HG03097 (cell line): ENCODE results near the gene TAS1R3.

Source experiments
- ATAC-seq: cut with Tn5 transposase; IDR thresholded peaks from one replicate; pipeline ENCODE4 v1.9.1; 2021; ENCODE audit not compliant: unreplicated experiment, low FRiP score

Gene TAS1R3

DNA sequence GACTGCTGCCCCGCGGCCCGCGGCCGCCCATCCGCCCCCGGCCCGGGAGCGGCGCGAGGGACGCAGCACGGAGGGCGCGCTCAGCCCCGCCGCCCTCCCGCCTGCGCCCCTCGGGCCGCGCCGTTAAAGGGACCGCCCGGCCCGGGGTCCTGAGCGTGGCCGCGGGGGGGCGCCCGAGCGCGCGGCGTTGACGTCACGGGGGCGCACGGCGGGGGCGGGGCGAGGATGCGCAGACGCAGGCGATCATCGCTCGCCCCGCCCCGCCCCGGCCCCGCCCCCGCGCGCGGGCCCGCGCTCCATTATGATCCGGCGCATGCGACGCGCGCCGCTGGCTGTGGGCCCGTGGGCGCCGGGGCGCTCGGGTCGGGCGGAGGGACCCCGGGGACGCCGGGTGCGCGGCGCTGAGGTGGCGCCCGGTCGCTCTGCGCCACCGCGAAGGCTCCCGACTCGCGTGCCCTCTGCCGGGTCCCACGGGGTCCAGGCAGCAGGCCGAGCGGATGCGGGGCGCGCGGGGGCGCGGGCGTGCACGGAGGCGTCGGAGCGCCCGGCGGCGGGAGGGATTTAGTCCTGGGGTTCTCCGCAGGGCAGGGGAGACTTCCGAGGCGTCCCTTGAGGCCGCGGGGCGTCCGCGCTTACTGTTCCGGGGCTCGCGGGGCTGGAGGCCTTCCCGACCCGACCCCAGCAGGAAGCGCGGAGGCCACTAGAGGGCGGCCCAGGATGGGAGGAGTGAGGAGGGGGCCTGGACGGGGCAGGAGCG lies 18.4 kb downstream of the TAS1R3 start, which contains the start of gene DVL1:
Gene DVL1, minus strand, starts transcription at position 163 of the 757 bp plus-strand sequence. CDS start 353 bp downstream, outside the sequence.
- ATAC-seq: peak; percentile 51

DNA sequence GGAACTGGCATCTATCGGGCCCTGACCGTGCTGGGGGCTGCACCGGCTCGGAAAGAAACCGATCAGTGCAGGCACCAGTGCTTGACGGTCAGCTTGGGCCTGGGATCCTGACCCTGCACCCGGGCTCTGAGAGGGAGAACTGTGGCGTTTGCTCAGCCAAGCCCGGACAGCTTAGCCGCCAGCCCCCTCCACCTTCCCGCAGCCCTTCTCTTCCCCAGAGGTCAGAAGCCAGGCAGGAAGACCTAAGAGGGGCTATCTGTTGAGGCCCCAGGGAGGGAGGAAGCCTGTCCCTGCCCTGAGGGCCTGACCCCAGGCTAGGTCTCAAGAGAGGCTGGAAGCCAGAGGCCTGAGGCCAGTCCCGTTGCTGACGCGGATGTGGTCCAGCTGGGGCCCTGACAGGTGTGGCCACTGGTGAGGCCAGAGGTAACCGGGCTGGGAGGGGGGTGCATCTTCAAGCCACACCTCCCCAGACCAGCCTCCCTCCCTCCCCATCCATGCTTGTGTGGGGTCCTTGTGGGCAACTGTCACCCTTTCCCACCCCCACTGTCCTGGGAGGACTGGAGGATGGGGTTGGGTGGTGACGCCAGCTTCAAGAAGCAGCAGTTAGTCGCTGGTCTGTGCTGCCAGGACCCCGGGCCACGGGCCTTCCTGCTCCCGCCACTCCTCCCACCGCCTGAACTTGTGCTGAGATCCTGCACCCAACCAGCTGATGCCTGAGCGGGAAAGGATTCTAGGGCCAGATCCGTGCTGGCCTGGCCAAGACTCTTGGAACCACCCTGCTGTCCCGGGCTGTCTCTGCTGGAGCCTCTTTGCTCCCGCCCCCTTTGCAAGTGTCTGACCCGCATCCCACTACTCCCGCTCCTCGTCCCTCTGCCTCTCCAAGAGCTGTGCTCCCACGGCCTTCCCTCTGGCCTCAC lies 20.7 kb downstream of the TAS1R3 start:
- no peak for ATAC-seq

DNA sequence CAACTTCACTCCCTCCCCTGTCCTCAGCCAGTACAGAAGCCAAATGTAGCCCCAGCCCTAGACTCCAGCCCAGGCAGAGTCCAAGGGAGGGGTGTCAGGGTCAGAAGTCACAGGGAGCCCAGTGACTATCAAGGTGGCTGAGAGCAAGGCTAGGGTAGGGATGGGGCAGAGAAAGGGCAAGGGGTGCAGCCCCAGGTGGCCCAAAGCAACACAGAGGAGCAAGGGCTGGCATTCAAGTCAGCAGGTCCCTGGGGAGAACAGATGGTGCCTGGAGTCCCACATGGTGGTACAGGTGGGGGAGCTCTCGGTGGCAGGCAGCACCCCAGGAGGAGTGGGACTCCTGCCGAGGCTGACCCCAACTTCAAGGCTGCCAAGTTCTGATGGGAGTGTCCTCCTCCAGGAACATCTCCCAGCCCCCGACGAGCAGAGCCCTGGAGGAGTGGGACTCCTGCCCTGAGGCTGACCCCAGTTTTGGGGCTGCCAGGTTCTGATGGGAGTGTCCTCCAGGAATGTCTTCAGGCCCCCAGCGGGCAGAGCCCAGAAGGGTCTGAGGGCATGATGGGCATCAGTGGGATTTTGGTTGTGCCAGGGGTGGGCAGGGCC lies 21.8 kb downstream of the TAS1R3 start:
- no peak for ATAC-seq

DNA sequence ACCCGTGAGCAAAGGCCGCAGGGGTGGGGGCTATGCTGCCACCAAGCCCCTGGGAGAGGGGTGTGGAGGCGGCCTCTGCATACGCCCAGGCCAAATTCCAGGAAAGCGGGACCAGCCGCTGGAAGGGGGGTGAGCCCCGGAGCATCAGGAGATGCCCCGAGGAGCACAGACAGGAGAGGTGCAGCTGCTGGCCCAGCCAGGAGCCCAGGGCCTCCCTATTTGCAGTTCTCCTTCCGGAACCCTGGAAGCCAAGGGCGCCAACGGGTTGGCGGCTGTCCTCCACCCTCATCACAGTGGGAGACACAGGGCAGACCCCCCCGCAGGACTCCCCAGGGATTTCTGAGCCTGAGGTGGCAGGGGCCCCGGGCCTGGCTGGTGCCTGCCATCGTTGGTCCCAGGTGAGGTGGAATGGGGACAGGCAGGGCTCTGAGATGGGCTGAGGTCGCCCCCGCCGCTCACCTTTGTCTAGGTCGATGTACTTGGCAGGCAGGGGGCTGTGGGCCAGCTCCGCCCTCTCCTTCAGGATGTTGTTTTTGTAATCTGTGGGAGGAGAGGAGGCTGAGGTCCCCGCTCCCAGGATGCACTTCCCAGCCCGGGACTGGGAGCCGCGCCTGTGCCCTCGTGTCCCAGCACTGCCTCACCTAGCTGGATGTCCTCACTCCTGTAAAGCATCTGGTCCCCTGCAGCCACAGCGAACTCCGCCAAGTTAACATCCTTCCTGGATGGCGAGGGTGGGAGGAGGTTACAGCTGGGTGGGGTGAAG lies 22.5 kb downstream of the TAS1R3 start:
- ATAC-seq: no peak

DNA sequence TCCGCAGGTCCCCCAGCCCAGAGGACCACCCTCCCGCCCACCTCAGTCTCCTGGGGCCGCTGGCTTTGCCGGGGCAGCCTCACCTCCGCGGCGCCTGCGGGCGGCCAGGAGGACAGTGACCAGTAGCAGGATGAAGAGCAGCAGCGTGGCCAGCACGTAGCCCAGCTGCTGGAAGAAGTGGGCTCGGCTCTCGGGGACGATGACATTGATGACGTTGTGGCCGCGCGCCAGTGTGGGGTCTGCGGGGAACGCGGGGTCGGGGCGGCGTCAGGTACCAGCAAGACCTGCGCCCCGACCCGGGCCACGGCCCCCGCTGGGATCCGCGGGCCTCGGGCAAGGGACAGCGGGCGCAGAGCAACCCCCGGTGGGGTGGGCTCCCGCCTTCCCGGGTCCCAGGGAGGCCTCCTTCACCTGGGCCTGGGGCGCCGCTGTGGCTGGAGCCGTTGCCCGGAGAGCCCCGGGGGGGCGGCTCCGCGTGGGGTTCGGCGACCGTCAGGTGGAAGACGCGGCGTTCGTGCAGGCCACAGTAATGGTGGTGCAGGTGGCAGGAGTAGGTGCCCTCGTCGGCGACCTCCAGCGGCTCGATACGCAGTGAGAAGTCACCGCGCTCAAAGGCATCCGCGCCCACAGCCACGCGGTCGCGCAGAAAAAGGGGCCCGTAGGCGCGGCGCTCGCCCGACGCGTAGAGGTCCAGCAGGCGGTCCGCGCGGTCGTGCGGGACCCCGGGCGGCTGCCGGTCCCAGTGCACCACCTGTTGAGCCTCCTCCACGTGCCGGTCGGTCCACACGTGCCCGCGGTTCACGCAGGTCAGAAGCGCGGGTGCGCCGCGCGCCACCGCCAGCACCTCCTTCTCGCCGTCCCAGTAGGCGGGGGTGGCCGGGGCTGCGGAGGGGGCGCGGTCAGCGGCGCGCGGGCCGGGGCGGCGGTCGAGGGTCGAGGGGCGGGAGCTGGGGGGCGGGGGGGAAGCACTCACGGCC lies 23.5 kb downstream of the TAS1R3 start:
- no peak for ATAC-seq

DNA sequence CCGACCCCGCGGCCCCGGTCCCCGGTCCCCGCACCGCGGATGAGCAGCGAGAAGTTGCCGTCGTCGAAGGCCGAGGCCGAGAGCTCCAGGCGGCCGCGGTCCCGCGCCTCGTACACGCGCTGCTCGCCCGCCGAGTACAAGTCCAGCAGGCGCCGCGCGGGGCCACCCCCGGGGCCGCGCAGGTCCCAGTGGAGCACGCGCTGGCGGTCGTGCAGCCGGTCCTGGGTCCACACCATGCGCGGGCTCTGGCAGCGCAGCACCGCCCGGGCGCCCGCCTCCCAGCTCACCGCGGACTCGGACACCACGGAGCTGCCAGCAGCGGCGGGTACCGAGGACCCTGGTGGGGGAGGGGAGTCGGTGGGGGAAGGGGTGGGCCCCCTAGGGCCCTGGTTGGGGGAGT lies 24.3 kb downstream of the TAS1R3 start:
- no peak for ATAC-seq

DNA sequence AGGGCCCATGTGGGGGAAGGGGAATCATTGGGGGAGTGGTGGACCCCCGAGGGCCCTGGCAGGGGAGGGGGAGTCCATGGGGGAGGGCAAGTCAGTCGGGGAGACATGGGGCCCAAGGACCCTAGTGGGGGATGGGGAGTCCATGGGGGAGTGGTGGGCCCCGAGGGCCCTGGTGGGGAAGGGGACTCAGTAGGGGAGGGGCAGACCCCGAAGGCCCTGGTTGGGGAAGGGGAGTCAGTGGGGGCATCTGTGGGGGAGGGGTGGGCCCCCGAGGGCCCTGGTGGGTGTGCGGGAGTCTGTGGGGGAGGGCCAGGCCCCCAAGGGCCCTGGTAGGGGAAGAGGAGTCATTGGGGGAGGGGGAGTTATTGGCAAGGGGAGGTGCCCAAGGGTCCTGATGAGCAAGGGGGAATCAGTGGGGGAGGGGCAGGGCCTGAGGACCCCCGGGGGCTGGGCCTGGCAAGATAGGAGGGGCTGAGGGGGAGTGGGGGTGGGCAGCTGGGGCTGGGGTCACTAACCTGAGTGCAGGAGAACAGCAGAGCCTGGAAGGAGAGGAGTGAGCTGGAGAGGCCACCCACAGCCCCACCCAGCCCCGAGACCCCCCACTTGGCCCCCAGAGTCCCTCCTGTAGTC lies 25.2 kb downstream of the TAS1R3 start:
- no peak for ATAC-seq

DNA sequence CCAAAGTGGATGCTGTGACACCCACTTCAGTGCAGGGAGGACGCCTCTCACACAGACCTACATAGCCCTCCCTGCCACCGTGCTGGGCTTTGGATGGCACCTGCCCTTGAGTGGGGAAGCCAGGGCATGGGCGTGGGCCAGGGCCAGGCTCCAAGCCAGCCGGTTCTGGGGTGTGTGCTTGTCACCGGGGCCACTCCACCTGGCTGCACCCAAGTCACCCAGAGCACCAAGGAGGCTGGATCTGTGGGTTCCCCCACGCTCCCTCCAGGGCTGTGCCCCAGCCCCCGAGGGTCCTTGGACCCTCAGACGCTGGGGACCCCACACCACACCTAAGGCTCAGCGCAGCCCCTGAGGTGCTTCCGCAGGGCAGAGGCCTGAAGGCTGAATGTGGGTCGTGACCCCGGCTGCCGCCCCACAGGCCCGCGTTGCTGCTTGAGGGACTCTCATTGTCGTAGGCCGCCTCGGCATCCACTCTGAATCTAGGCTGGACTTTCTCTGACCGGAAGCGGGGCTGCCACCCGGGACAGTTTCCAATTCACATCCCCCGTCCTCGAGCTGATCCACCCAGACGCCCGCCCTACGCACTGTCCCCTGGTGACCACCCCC lies 25.8 kb downstream of the TAS1R3 start:
- no peak for ATAC-seq

DNA sequence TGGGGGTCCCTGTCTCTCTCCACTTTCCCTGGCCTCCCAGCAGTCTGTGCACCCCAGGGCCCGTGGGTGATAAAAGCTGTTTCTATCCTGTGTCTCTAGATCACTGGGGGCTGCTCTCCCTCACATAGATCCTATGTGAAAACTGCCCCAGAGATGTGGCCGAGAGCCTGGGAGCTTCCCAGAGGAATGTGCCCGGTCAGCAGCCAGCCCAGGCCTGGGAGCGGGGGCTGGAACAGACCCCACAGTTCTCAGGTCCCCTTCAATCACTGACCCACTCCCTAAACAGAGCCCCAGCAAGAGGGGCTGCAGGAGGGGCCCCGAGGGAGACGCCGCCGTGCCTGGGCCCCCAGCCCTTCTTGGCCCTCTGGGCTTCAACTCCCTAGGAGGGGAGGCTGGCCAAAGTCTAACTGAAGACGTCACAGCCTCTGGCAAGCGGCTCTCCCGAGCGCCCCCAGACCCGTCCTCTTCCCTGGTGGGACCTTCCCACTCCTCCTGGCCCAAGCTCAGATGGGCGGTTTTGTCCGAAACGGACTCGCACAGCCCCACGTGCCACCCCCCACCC lies 26.9 kb downstream of the TAS1R3 start:
- ATAC-seq: no peak

DNA sequence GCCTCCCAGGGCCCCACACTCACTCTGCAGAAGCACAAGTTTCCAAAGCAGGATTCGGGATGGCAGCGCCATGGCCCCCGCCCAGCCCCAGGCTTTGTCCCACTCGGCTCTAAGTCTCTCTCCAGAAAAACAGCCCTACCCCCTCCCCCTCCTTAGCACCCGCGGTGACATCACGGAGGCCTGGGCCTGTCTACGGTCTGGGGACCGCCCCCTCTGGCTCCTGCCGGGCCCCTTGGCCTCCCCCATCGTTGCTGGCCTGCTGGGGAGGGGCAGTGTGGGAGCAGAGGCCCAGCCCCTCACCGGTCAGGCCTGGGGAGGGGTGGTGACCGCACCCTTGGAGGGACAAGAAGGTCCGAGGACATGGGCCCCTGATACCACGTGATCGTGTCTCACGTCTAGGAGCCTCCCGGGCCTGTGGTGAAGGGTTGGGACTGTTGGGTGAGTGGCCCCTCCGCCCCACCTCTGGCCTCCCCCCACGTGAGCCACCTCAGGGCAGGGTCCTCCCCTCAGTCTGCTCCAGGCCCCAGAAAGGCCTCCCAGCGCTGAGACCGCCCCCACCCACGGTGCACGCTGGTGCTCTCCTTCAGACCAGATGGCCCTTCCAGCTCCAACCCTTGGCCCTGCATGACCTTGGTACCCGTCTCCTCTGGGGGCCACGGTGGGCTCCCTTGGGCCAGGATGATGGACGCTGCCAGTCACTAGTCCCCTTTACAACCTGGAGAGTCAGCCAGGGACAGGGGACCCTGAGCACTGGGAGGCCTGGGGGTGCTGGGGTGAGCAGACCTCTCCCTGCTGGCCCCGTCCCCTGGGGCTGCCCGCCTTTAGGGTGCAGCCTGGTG lies 27.6 kb downstream of the TAS1R3 start, which contains the start of gene MXRA8:
Gene MXRA8, minus strand, starts transcription at position 123 of the 839 bp plus-strand sequence. Its CDS starts 51 bp downstream, at position 72.
- ATAC-seq: no peak

DNA sequence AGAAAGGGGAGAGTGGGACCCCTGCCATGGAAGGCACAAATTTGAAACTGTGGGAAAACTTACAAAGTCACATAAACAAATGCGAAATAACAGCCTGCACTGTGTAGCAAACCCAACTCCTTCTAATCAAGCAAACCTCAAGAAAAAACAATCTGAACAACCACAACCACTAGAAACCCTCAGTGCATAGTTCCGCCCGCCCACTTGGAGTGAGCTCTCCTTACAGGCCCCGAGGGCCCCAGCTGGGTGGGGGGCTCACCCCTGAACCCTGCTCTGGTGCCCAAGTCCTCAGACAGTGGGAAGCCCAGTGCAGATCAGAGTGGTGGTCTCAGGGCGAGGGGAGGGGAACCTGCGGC lies 28.2 kb downstream of the TAS1R3 start:
- no peak for ATAC-seq

DNA sequence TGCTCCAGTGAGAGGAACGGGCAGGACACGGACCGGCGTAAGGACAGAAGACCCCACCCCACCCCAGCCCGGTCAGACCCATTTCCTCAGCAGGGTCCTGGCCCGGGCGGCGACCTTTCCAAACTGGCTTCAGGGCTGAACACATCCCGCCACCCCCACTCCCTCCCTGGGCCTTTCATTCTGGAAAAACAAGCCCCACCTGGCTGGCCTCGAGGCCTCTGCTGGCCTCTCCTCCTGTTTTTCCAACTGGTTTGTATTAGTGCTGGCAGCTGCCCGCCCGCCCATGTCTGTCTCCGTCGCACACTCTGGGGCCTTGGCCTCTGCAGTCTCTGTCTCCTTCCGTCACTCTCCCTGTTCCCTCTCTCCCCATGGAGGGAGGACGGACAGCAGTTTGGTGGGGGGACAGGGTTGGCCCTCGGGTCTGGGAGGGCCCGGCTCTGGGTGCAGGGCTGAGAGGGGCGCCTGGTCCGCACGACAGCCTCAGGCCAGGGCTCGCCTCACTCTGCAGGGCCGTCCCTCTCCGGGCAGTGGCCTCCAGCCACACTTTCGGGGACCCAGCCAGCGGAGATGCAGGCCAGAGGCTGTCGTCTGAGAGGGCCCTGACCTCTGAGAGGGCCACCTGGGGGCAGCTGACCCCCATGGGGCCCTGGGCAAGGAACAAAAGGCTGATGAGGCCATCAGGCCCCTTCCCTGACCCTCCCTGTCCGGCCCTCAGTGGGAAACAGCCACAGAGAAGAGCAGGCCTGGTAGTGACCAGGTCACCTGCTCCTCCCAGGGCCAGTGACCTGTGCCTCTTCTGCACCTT lies 28.8 kb downstream of the TAS1R3 start:
- no peak for ATAC-seq

DNA sequence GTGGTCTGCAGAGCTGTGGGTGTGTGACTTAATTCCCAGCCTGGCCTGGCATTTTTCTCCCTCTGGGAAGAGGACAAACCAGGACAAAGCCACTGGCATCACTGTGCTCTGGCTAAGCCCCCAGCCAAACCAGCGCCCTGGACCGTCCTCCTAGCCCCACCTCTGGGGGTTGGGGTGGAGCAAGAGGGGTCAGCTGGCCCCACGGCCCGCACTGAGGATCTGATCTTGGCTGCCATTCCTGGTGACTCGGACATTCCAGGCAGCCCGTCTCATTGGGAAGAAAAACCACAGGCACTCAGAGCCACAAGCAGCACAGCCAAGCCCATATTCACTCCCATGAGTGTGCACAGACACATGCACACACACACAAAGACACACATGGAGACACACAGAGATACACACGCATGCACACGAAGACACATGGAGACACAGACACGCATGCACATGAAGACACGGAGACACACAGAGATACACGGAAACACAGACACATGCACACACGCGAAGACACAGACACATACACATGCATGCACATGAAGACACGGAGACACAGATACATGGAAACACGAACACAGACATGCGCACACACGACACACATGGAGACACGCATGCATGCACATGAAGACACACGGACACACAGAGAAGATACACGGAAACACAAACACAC lies 29.6 kb downstream of the TAS1R3 start:
- ATAC-seq: no peak

DNA sequence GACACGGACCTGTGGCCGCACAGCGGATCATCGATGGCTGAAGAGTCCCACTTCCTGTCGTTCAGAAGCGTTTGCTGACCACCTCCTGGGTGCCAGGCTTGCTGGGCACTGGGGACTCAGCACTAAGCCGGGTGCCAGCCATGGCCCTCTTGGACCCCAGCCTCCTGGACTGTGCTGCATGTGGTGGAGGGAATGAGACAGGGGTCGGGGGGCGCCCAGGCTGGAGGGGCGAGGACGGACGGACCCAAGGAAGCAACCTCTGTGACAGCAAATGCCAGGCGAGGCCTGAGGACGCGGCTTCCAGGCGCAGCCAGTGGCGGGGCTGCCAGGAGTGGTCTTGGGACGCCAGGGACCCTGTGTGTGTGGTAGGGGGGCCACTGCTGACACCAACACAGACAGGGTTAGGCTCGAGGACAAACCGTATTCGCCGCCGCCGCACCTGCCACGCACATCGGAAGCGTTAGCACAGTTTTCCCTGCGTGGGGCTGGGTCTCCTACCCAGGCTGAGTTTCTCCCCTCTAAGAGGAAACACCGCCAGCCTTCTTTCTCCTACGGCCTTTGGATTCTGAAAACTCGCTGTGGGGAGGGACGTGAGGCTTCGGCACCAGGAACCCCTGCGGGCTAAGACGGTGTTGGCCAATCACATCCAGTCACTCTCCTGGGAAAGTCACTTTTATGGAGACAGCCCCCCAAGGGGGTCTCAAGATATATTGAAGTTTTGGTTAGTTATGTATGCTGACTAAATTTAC lies 30.3 kb downstream of the TAS1R3 start:
- no peak for ATAC-seq

DNA sequence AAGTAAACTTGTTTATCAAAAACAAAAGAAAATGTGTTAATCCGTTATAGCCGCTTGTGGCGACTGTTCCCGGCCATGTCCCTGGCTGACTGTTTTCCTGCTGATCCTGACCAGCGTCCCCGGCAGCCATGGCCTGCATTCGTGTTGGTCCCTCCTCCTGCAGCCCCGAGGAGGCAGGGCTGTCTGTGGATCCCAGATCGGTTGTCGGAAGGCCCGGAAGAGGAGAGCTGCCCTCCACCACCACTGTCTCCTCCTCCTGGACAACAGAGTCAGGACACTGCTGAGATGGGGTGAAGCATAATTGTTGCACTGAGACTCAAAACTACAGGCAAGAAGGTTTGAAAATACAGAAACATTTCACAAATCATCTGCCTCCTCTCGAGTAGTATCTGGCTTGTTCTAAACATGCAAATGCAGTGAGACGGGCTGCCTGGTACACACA lies 30.9 kb downstream of the TAS1R3 start:
- ATAC-seq: no peak
